ENCODE results near the gene TACC2.

GRCh38 chr10:122257041-122257440, 268.1 kb downstream of the TACC2 start:
- TF ChIP-seq, protein P1, sequence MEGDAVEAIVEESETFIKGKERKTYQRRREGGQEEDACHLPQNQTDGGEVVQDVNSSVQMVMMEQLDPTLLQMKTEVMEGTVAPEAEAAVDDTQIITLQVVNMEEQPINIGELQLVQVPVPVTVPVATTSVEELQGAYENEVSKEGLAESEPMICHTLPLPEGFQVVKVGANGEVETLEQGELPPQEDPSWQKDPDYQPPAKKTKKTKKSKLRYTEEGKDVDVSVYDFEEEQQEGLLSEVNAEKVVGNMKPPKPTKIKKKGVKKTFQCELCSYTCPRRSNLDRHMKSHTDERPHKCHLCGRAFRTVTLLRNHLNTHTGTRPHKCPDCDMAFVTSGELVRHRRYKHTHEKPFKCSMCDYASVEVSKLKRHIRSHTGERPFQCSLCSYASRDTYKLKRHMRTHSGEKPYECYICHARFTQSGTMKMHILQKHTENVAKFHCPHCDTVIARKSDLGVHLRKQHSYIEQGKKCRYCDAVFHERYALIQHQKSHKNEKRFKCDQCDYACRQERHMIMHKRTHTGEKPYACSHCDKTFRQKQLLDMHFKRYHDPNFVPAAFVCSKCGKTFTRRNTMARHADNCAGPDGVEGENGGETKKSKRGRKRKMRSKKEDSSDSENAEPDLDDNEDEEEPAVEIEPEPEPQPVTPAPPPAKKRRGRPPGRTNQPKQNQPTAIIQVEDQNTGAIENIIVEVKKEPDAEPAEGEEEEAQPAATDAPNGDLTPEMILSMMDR (IDR thresholded peaks at IDR 0.05): no peak
- TF ChIP-seq POLR2A (IDR thresholded peaks at IDR 0.05): no peak
